ENCODE measurements around the gene ANGPTL8.

ANGPTL8 gene

GRCh38 chr19:11198769-11199424 is 40.5 kb upstream of the ANGPTL8 start:
- Mint-ChIP-seq H3K27me3 (peaks cover 33 to 35% of the 10 kb centered on the region in 2 donors), H3K4me1 (peaks cover 23 to 27% of the 10 kb centered on the region in 2 donors), H3K27ac (no peak overlapping the region), H3K9me3 (no peaks in the 10 kb centered on the region), H3K4me3 (no peak overlapping the region), H3K36me3 (no peaks in the 10 kb centered on the region)
- DNase-seq: no peak
- no peak for ATAC-seq (replicated peaks)

- H3K27me3 Mint-ChIP-seq: peaks cover 35 to 37% of the 10 kb centered on the region in 2 donors
- no peak for ATAC-seq (replicated peaks)
- no peak for DNase-seq
- H3K4me3 Mint-ChIP-seq: no peak overlapping the region
- peaks cover 23 to 34% of the 10 kb centered on the region in 2 donors for H3K4me1 Mint-ChIP-seq
- H3K9me3 Mint-ChIP-seq: no peaks in the 10 kb centered on the region
- H3K36me3 Mint-ChIP-seq: no peaks in the 10 kb centered on the region
- H3K27ac Mint-ChIP-seq: no peak overlapping the region
These were observed 39.9 kb upstream of the ANGPTL8 start for GRCh38 chr19:11199517-11199916.

DNA sequence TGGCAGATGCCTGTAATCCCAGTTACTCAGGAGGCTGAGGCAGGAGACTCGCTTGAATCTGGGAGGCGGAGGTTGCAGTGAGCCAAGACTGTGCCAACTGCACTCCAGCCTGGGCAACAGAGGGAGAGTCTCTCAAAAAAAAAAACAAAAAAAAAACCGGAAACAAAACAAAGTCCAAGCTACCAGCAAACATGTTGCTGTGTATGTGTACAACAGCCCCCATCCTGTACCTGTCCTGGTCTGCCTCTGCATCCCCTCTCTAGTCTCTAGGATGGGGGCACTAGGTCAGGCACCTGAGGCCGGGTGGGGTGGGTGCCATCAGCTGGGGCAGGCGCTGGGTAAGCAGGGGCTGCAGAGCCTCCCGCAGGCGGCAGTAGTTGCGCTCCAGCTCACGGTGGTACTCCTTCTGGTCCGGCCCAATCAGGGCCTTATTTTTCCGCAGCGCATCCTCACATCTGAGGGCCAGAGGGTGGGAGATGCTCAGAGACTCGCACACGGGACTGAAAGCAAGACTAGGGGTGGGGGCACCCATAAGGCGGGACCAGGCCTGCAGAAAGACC is 39.3 kb upstream of the ANGPTL8 start:
- peaks cover 39 to 42% of the 10 kb centered on the region in 2 donors for H3K27me3 Mint-ChIP-seq
- H3K4me3 Mint-ChIP-seq: no peak overlapping the region
- DNase-seq: no peak
- H3K36me3 Mint-ChIP-seq: no peaks in the 10 kb centered on the region
- no peak overlapping the region for H3K27ac Mint-ChIP-seq
- H3K4me1 Mint-ChIP-seq: peaks cover 26 to 36% of the 10 kb centered on the region in 2 donors
- H3K9me3 Mint-ChIP-seq: no peaks in the 10 kb centered on the region
- ATAC-seq (replicated peaks): no peak

- Mint-ChIP-seq H3K36me3 (no peaks in the 10 kb centered on the region), H3K9me3 (no peaks in the 10 kb centered on the region), H3K27ac (no peak overlapping the region), H3K27me3 (peaks cover 34% of the 10 kb centered on the region in 2 donors), H3K4me3 (no peak overlapping the region), H3K4me1 (peaks cover 26 to 38% of the 10 kb centered on the region in 2 donors)
- DNase-seq (no peak), ATAC-seq (replicated peaks) (no peak)
These were observed 38.5 kb upstream of the ANGPTL8 start for GRCh38 chr19:11200931-11201330.

DNA sequence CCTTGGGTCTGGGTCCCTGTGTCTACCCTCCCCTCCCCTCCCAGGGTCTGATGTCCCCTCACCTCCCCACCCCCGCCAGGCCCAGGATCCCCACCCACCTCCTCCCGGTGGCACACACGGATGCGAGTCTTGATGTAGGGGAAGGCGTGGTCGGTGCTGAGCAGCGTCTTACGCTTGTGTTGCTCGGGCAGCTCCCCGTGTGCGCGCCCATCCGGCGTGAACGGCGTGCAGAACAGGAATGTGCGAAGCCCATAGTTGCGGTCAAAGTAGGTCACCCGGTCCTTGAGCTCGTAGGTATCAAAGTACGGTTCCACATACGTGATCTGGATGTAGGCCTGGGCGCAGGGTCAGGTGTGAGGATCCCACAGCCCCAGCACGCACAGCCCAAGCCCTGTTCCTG is 37.6 kb upstream of the ANGPTL8 start:
- ATAC-seq (replicated peaks) (no peak), DNase-seq (no peak)
- no peak overlapping the region for H3K4me3 Mint-ChIP-seq

DNA sequence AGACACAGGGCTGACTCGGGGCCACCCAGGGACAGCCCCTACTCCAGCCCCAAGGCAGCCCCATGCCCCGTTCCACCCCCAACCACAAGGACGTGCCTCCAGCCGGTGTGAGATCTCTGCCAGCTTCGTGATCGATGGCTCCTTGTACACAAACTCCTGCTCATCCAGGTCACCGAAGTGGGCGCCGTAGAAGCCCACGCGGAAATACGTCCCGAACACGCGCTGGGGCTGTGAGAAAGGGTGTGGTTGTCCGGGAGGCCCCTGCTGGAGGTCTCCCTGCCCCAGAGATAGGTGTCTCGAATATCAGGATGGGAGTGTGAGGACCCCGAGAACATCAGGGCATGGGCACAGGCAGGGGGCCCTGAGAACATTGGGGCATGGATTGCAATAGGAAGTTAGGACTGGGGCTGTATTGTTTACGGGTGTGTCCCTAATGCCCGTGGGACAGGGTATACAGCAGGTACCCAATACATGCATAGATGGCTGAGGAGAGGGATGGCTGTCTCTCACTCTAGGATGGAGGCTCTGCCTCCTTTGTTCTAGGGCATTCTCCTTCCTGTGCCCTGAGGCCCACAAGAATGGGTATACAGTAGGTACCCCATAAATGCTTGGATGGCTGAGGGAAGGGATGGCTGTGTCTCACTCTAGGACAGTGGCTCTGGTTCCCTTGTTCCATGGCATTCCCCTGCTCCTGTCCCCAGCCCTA is 36.8 kb upstream of the ANGPTL8 start:
- H3K9me3 Mint-ChIP-seq: no peaks in the 10 kb centered on the region
- ATAC-seq (replicated peaks): no peak
- H3K36me3 Mint-ChIP-seq: no peaks in the 10 kb centered on the region
- no peak for DNase-seq
- H3K27ac Mint-ChIP-seq: no peak overlapping the region
- peaks cover 23 to 26% of the 10 kb centered on the region in 2 donors for H3K27me3 Mint-ChIP-seq
- no peak overlapping the region for H3K4me3 Mint-ChIP-seq
- H3K4me1 Mint-ChIP-seq: peaks cover 25 to 33% of the 10 kb centered on the region in 2 donors

More for the DNA sequence above, 37.6 kb upstream of the ANGPTL8 start:
- Mint-ChIP-seq H3K9me3 (no peaks in the 10 kb centered on the region), H3K27me3 (peaks cover 26 to 28% of the 10 kb centered on the region in 2 donors), H3K27ac (no peak overlapping the region), H3K4me1 (peaks cover 27 to 38% of the 10 kb centered on the region in 2 donors), H3K36me3 (no peaks in the 10 kb centered on the region)

- ATAC-seq (replicated peaks): no peak
- Mint-ChIP-seq H3K27ac (peak overlapping the region; percentile 67), H3K9me3 (no peaks in the 10 kb centered on the region), H3K27me3 (peaks cover 23 to 26% of the 10 kb centered on the region in 2 donors), H3K4me3 (no peak overlapping the region), H3K36me3 (no peaks in the 10 kb centered on the region), H3K4me1 (peaks cover 23 to 33% of the 10 kb centered on the region in 2 donors)
- peak; percentile 21 for DNase-seq
These were observed 36.0 kb upstream of the ANGPTL8 start for GRCh38 chr19:11203194-11204075.

- ATAC-seq (replicated peaks): no peak
- Mint-ChIP-seq H3K27me3 (peaks cover 23 to 26% of the 10 kb centered on the region in 2 donors), H3K36me3 (peaks cover 2% of the 10 kb centered on the region in 2 donors), H3K9me3 (no peaks in the 10 kb centered on the region), H3K4me3 (no peak overlapping the region), H3K4me1 (peaks cover 23 to 35% of the 10 kb centered on the region in 2 donors), H3K27ac (peak overlapping the region; percentile 67)
- DNase-seq: no peak
These were observed 35.3 kb upstream of the ANGPTL8 start for GRCh38 chr19:11204076-11204602.

- ATAC-seq (replicated peaks) (peak; percentile 26 to 54), DNase-seq (peak; percentile 46)
- peak overlapping the region; percentile 88 for H3K27ac Mint-ChIP-seq
- H3K27me3 Mint-ChIP-seq: peaks cover 23 to 26% of the 10 kb centered on the region in 2 donors
- H3K4me1 Mint-ChIP-seq: peaks cover 23 to 37% of the 10 kb centered on the region in 2 donors
- H3K9me3 Mint-ChIP-seq: peaks cover under 1% of the 10 kb centered on the region in 2 donors
- no peak overlapping the region for H3K4me3 Mint-ChIP-seq
- peaks cover 3 to 7% of the 10 kb centered on the region in 2 donors for H3K36me3 Mint-ChIP-seq
These were observed 34.5 kb upstream of the ANGPTL8 start for GRCh38 chr19:11204943-11205349.

DNA sequence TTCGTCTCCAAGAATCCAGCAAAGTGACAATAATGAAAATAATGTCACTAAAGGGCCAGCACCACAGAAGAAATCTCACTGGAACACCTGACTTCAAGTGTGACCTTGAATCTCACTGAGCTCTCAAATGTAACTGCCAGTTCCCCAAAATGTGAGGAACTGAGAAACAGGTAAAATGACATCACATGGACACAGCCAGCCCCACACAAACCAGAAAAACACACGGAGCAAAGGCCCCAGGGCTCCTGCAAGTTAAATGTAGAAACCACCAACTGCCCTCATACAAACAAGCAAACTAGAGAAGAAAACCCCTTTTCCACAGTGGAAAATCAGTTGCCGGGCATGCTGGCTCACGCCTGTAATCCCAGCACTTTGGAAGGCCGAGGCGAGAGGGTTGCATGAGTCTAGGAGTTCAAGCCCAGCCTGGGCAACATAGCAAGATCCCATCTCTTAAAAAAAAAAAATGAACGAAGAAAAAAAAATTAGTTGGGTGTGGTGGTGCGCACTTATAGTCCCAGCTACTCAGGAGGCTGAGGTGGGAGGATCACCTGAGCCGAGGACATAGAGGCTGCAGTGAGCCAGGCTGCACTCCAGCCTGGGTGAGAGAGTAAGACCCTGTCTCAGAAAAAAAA is 33.4 kb upstream of the ANGPTL8 start:
- H3K4me3 Mint-ChIP-seq: peak overlapping the region; percentile 42 to 51
- peaks cover 29 to 37% of the 10 kb centered on the region in 2 donors for H3K4me1 Mint-ChIP-seq
- peaks cover 5 to 18% of the 10 kb centered on the region in 2 donors for H3K36me3 Mint-ChIP-seq
- H3K9me3 Mint-ChIP-seq: peaks cover 11 to 12% of the 10 kb centered on the region in 2 donors
- H3K27me3 Mint-ChIP-seq: peaks cover 31 to 36% of the 10 kb centered on the region in 2 donors
- peak; percentile 89 to 95 for ATAC-seq (replicated peaks)
- peak overlapping the region; percentile 87 for H3K27ac Mint-ChIP-seq
- peak; percentile 51 for DNase-seq

- Mint-ChIP-seq H3K4me1 (peaks cover 22 to 29% of the 10 kb centered on the region in 2 donors), H3K27ac (peak overlapping the region; percentile 81), H3K4me3 (no peak overlapping the region), H3K9me3 (peaks cover 14 to 15% of the 10 kb centered on the region in 2 donors), H3K36me3 (peaks cover 5 to 25% of the 10 kb centered on the region in 2 donors), H3K27me3 (peaks cover 25 to 29% of the 10 kb centered on the region in 2 donors)
- ATAC-seq (replicated peaks) (no peak), DNase-seq (no peak)
These were observed 30.6 kb upstream of the ANGPTL8 start for GRCh38 chr19:11208561-11209471.

- H3K4me3 Mint-ChIP-seq: peak overlapping the region in 1 of 2 donors; percentile 62
- no peak for DNase-seq
- H3K36me3 Mint-ChIP-seq: peaks cover 5 to 25% of the 10 kb centered on the region in 2 donors
- H3K9me3 Mint-ChIP-seq: peaks cover 14 to 15% of the 10 kb centered on the region in 2 donors
- H3K27ac Mint-ChIP-seq: peak overlapping the region; percentile 70
- no peak for ATAC-seq (replicated peaks)
- H3K27me3 Mint-ChIP-seq: peaks cover 13 to 17% of the 10 kb centered on the region in 2 donors
- peaks cover 15 to 17% of the 10 kb centered on the region in 2 donors for H3K4me1 Mint-ChIP-seq
These were observed 29.4 kb upstream of the ANGPTL8 start for GRCh38 chr19:11209839-11210655.
